ENCODE data around the gene TXNRD2. TPM values are rescaled to one million over a fixed set of nuclear protein-coding genes. Genes with fewer than 3 reads are reported as not detected.

Gene TXNRD2
- total and polyA plus RNA-seq, 10 of the 15 experiments (the other 5 are each of a cell fraction or from before 2014, with no cell fraction given), result 1.6 to 26.0 (median 13.9) TPM

DNA sequence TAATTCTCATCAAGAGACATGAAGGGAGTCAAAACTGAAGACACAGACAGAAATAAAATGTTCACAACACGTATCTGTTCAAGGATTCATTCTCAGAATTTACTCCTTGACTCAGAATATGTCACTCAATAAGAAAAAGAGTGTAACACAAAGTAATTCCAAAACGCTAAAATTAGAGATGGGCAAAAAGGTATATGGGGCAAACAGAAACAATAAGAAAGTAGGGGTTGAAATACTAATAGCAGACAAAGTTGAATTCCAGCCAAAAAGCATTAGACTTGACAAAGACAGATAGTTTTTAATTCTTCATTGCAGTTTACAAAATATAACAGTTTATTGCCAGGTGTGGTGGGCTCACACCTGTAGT, 113.6 kb downstream of the TXNRD2 start:
- TF ChIP-seq KDM1A (IDR thresholded peaks at IDR 0.05; ENCODE audit: borderline replicate concordance) (no peak), ZBED1 (IDR thresholded peaks at IDR 0.05; ENCODE audit: borderline replicate concordance) (no peak), ATF7 (IDR thresholded peaks at IDR 0.05; ENCODE audit: low read depth) (no peak), NBN (IDR thresholded peaks at IDR 0.05) (no peak), JUNB (IDR thresholded peaks at IDR 0.05) (no peak), MYB (IDR thresholded peaks at IDR 0.05; ENCODE audit: borderline replicate concordance, low read depth, low read length) (no peak), IKZF2 (IDR thresholded peaks at IDR 0.05) (no peak), POLR2AphosphoS2 (IDR thresholded peaks at IDR 0.05; ENCODE audit: low read depth, low read length) (no peak), ZNF207 (IDR thresholded peaks at IDR 0.05; ENCODE audit: borderline replicate concordance) (no peak), NR2C2 (IDR thresholded peaks at IDR 0.05; ENCODE audit: borderline replicate concordance, control insufficient read depth, insufficient read length, low read depth) (no peak)
- TF ChIP-seq, protein P1, sequence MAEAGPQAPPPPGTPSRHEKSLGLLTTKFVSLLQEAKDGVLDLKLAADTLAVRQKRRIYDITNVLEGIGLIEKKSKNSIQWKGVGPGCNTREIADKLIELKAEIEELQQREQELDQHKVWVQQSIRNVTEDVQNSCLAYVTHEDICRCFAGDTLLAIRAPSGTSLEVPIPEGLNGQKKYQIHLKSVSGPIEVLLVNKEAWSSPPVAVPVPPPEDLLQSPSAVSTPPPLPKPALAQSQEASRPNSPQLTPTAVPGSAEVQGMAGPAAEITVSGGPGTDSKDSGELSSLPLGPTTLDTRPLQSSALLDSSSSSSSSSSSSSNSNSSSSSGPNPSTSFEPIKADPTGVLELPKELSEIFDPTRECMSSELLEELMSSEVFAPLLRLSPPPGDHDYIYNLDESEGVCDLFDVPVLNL (IDR thresholded peaks at IDR 0.05; ENCODE audit: low read depth, low read length), result no peak
- Histone ChIP-seq H3K9me3 (replicated peaks; ENCODE audit: control insufficient read depth, insufficient read depth, low read length) (no peaks in the 10 kb centered on the region), H4K20me1 (ENCODE audit: control insufficient read depth, insufficient read depth) (no peaks in the 10 kb centered on the region), H3K4me2 (ENCODE audit: control insufficient read depth, insufficient read depth) (no peak overlapping the region), H3K36me3 (ENCODE audit: control insufficient read depth in 2 of 2, insufficient read depth in 2 of 2, low read length in 1 of 2) (no peaks in the 10 kb centered on the region), H3K4me1 (ENCODE audit: control insufficient read depth, insufficient read depth, low read length) (peaks cover 6% of the 10 kb centered on the region), H2AFZ (ENCODE audit: control insufficient read depth, low read depth, low read length) (no peak overlapping the region), H3K27me3 (replicated peaks in 1 of 2; ENCODE audit: control insufficient read depth in 2 of 2, insufficient read depth in 2 of 2, low read length in 1 of 2) (no peaks in the 10 kb centered on the region), H3K27ac (ENCODE audit: control insufficient read depth, insufficient read depth) (no peak overlapping the region), H3K9ac (ENCODE audit: control insufficient read depth, insufficient read depth, low read length) (no peak overlapping the region), H3K4me3 (no peak overlapping the region), H3K79me2 (ENCODE audit: control insufficient read depth, insufficient read depth, low read length) (no peaks in the 10 kb centered on the region)
- ChIA-PET RAD21 (ENCODE audit: unreplicated experiment) (no interaction called here), SMC1A (ENCODE audit: uncharacterized antibody, unreplicated experiment) (no interaction called here), POLR2A (no interaction called here), CTCF (no interaction called here)
- intact Hi-C loops (cut with micrococcal nuclease; ENCODE audit: unreplicated experiment) (no loop called here), in situ Hi-C loops (cut with MboI) (no loop called here)
- FAIRE-seq (no peak), ATAC-seq (no peak), DNase-seq (ENCODE audit: low read depth, low spot score) (no peak)
- BruUV-seq (replicated peaks), result no TSS peak
- WGBS (ENCODE audit: insufficient coverage, insufficient replicate concordance, low lambda C conversion rate, missing lambda C conversion rate), result 21% methylated on average over 2 of the region's 2 CpGs
